Activated naive CD4-positive, alpha-beta T cell treated with anti-CD3 and anti-CD28 coated beads, Interleukin-2, amount 50 U/mL, for 16 hours (primary cell): ENCODE measurements around the gene SPIN2A.
A peak's percentile ranks its signal among the peaks of the same experiment; 100 is the strongest.
"Not testable (repeated sequence)": the region's sequence is repeated elsewhere in the genome, so short reads cannot be mapped to it uniquely, and the experiment has no call there.

Source experiments
- DNase-seq: peaks from one replicate; pipeline ENCODE4 v3.0.0-alpha.2; 2020

SPIN2A gene

GRCh38 chrX:57137073-57137472 lies at the start of gene SPIN2A:
Gene SPIN2A (minus strand): TSS chrX:57137397. CDS start chrX:57136597, 800 bp downstream.
- not testable (repeated sequence) for DNase-seq

GRCh38 chrX:57178605-57179004 lies 41.4 kb upstream of the SPIN2A start:
- no peak for DNase-seq

GRCh38 chrX:57177070-57177469 lies 39.9 kb upstream of the SPIN2A start:
- DNase-seq = no peak

DNA sequence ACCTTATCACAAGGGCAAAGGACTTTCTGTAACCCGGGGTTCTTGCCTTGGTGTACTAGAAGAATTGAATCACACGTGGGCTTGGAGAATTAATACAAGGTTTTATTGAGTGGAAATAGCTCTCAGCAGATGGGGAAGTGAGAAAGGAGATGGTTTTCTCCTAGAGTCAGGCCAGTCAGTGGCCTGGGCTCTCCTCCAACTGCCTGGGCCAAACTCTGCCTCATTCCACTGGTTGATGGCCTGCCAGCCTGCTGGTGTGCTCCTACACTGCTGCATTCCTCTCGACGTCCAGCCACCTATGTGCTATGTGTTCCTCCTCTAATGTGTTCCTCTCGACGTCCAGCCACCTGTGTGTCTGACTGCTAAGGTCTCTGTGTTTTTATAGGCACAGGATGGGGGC lies 35.3 kb upstream of the SPIN2A start:
- DNase-seq = no peak

- no peak for DNase-seq
These were observed 19.3 kb upstream of the SPIN2A start for GRCh38 chrX:57156397-57157049.

GRCh38 chrX:57155171-57155570 lies 18.0 kb upstream of the SPIN2A start:
- DNase-seq = no peak

- not testable (repeated sequence) for DNase-seq
These were observed 15.0 kb upstream of the SPIN2A start for GRCh38 chrX:57152222-57152621.

- no peak for DNase-seq
These were observed 1.5 kb upstream of the SPIN2A start for GRCh38 chrX:57138674-57139073.

DNA sequence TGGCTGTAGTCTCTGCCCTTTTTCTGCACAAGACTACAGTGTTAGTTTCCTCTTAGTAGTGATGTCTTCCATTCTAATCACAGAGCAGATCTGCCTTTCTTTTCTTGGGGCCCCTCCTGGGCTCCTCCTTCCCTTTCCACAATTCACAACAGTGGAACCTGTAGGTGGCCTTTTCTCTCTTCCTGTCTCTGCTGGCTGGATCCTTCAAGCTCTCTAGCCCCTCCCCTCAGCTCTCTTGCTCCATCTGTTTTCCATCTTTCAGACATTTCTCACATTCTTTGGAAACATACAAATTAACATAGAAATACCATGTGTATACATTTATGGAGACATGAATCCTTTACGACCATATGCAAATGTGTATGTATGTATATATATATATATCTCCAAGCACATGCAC lies 304 bp upstream of the SPIN2A start:
- DNase-seq = no peak

- not testable (repeated sequence) for DNase-seq
These were observed 608 bp downstream of the SPIN2A start for GRCh38 chrX:57136589-57136988.

DNA sequence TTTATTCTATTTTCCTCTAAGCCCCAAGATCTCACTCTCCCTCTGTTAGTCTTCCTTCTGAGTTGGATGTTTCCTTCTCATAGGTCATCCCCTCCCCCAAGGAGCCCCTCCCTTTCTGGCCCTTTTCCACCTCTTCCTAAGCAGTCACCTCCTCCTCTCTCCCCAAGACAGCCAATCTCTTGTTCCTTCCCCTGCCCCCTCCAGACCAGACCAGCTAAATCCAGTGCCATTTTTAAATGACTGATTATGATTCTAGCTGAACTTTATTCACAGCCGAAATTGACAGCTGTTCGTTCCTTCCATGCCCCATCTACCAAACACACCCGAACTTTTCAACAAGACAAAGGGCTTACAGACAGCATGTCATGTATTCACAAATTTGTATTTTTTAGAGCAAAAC lies 1.9 kb downstream of the SPIN2A start:
- no peak for DNase-seq

GRCh38 chrX:57134702-57135101 lies 2.5 kb downstream of the SPIN2A start:
- no peak for DNase-seq

GRCh38 chrX:57133706-57134105 lies 3.5 kb downstream of the SPIN2A start:
- DNase-seq = no peak

DNA sequence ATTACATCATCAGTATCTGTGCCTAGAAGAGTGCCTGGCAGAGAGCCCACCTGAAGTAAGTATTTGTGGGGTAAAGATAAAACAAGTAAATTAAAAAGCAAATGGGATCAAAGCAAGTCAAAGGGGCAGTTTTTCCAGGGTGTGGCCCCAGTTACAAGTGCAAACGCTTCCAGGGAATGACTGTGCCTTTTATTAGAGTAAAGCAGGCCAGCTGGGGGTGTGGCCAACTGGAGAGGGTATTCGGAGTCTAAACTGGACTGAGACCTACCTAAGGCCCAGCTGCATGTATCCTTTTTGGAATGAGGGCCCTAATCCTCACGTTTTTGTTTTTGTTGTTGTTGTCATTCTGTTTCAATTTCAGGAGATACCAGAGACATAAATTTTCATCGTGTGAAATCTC lies 3.9 kb downstream of the SPIN2A start:
- DNase-seq = not testable (repeated sequence)

- no peak for DNase-seq
These were observed 5.2 kb downstream of the SPIN2A start for GRCh38 chrX:57132046-57132445.

GRCh38 chrX:57121816-57122215 lies 15.4 kb downstream of the SPIN2A start:
- DNase-seq = no peak

DNA sequence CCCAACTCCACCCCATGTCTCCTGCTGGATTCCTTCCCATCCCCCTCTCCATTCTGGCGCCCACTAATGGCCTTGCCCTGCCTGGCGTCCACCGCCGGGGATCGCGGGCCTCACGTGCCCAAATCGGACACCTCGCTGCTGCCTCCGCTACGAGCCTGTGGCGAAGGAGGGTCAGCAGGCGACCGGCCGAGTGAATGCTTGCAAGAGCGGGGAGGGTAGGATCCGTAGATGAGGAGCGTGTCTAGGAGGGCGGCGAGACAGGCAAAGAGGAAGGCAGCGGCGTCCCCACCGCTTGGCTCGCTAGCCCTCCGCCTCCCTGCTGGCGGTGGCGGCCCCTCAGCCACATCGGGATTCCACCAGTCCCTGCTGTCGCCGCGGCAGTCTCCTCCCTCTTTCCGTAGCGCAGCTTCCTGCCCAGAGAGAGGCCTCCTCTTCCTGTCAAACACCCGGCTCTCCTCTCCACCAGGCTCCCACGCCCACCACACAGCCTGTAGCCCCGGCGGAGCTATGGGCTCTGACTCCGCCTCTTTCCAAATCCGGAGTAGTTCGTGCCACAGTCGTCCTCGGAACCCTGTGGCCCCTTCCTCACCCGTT lies 15.9 kb downstream of the SPIN2A start, which contains the start of gene SPIN2B:
SPIN2B (minus strand) TSS at position 387 of the 594 bp plus-strand sequence.
- peak; percentile 80 for DNase-seq

- DNase-seq = not testable (repeated sequence)
These were observed 16.5 kb downstream of the SPIN2A start for GRCh38 chrX:57120619-57121161.

DNA sequence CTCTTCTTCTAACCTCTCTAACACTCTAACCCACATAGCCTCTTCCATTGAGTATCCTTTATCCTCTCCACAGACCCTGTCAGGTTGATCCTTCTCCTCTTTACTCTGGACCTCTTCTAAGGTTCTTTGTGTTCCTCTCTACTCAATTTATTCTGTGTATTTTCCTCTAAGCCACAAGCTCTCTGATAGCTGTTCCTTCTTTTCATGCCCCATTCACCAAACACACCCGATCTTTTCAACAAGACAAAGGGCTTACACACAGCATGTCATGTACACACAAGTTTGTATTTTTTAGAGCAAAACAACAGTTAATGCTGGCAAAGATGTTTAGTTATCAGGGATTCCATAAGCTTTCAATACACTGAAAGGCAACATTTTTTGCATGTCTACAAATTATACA lies 17.8 kb downstream of the SPIN2A start:
- no peak for DNase-seq

DNA sequence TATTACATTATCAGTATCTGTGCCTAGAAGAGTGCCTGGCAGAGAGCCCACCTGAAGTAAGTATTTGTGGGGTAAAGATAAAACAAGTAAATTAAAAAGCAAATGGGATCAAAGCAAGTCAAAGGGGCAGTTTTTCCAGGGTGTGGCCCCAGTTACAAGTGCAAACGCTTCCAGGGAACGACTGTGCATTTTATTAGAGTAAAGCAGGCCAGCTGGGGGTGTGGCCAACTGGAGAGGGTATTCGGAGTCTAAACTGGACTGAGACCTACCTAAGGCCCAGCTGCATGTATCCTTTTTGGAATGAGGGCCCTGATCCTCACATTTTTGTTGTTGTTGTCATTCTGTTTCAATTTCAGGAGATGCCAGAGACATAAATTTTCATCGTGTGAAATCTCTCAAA lies 19.6 kb downstream of the SPIN2A start:
- DNase-seq = not testable (repeated sequence)

DNA sequence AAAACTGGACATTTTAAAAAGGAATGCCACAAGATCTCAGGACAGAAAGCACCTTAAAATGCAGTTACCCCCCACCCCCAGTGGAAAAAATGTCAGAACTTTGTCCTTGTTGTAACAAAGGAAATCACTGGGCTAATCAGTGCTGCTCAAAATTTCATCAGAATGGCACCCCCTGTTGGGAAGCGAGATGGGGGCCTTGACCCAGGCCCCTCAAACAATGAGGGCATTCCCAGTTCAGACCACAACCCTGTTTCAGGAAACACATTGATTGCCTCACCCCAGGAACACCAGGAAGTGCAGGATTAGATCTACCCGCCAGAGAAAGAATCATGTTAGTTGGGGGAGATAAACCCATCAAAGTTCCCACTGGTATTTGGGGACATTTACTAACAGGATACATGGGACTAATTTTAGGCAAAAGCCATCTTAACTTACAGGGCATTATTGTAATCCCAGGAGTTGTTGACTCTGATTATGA lies 32.2 kb downstream of the SPIN2A start:
- DNase-seq = no peak

GRCh38 chrX:57104406-57104805 lies 32.8 kb downstream of the SPIN2A start:
- no peak for DNase-seq

- no peak for DNase-seq
These were observed 33.7 kb downstream of the SPIN2A start for GRCh38 chrX:57103489-57103888.

DNA sequence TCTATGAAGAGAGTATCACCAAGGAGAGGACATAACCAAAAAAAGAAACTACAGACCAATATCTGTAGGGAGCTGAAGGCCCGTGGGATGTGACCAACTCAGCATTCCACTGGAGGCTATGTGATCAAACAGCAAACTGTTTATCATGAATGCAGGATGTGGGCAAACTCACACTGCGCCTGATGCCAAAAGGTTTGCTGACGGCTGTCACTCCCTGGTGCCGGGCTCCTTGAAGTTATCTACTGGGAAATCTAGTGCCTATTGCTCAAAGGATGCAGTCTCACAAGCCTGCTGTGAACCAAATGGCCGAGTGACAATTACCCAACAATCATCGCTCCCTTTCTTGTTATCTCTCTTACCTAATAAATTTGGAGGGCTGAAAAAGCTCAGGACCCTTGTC lies 34.3 kb downstream of the SPIN2A start:
- DNase-seq = not testable (repeated sequence)
